Adrenal gland (tissue), 5 donors: ENCODE data around the gene RGS6.

Source experiments
- CTCF ChIP-seq, 6 experiments: fragments of 450-650 bp in 4 of 6; fragments of 200-600 bp in 2 of 6; sonication (generic) in 1 of 6; IDR thresholded peaks; 1 replicate in 5 of 6; 2 replicates in 1 of 6; pipeline versions ENCODE4 v1.5.1 to v1.8.0; 2016 to 2021; ENCODE audit warnings: antibody characterized with exemption in 6 of 6, mild to moderate bottlenecking in 2 of 6, moderate library complexity in 1 of 6
- POLR2A ChIP-seq, 2 donors: fragments of 450-650 bp; IDR thresholded peaks; one replicate each; pipeline ENCODE4 v1.6.1; 2017; ENCODE audit warnings: antibody characterized with exemption in 2 of 2, mild to moderate bottlenecking in 2 of 2, moderate library complexity in 1 of 2
- donor health status: DM: no; HTN: no; CAD: no.

- TF ChIP-seq POLR2A (IDR thresholded peaks at IDR 0.05) (no peak), CTCF (IDR thresholded peaks at IDR 0.05) (no peak)
Observed at GRCh38 chr14:72315714-72316113, 383.5 kb downstream of the RGS6 start.
